ENCODE data around the gene KCNK1. TPM values are rescaled to one million over a fixed set of nuclear protein-coding genes. Genes with fewer than 3 reads are reported as not detected.

KCNK1 gene
- total and polyA plus RNA-seq, 2 of the 13 experiments (the other 11 are each of a cell fraction or from before 2014, with no cell fraction given), result not detected

DNA sequence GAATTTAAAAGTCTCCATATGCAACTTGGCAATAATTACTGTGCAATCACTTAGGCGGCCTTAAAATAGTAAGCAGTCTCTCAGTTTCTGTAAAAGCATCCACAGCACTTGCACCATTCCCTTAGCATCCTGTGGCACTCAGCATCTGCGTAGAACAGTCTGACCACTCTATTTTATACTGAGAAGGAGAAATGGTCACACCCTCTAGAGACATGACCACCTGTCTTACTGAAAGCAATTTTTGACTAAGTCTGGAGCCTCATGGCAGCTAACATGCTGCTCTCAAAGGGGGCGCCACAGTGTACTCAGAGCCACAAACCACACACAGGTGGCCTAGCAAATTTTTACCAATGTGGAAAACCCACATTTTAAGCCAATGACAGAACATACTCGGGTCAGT lies 62.0 kb downstream of the KCNK1 start (continued):
- no peak for TF ChIP-seq ZNF407 (CRISPR knock-in tag; IDR thresholded peaks at IDR 0.05; ENCODE audit: not compliant biosample characterization)
- TF ChIP-seq ZNF841 (CRISPR knock-in tag; IDR thresholded peaks at IDR 0.05; ENCODE audit: borderline replicate concordance), result no peak
- no peak for TF ChIP-seq RFX5 (IDR thresholded peaks at IDR 0.05; ENCODE audit: low read depth, low read length)
- TF ChIP-seq ZNF570 (CRISPR knock-in tag; IDR thresholded peaks at IDR 0.05; ENCODE audit: borderline replicate concordance), result no peak
- TF ChIP-seq, protein P1, sequence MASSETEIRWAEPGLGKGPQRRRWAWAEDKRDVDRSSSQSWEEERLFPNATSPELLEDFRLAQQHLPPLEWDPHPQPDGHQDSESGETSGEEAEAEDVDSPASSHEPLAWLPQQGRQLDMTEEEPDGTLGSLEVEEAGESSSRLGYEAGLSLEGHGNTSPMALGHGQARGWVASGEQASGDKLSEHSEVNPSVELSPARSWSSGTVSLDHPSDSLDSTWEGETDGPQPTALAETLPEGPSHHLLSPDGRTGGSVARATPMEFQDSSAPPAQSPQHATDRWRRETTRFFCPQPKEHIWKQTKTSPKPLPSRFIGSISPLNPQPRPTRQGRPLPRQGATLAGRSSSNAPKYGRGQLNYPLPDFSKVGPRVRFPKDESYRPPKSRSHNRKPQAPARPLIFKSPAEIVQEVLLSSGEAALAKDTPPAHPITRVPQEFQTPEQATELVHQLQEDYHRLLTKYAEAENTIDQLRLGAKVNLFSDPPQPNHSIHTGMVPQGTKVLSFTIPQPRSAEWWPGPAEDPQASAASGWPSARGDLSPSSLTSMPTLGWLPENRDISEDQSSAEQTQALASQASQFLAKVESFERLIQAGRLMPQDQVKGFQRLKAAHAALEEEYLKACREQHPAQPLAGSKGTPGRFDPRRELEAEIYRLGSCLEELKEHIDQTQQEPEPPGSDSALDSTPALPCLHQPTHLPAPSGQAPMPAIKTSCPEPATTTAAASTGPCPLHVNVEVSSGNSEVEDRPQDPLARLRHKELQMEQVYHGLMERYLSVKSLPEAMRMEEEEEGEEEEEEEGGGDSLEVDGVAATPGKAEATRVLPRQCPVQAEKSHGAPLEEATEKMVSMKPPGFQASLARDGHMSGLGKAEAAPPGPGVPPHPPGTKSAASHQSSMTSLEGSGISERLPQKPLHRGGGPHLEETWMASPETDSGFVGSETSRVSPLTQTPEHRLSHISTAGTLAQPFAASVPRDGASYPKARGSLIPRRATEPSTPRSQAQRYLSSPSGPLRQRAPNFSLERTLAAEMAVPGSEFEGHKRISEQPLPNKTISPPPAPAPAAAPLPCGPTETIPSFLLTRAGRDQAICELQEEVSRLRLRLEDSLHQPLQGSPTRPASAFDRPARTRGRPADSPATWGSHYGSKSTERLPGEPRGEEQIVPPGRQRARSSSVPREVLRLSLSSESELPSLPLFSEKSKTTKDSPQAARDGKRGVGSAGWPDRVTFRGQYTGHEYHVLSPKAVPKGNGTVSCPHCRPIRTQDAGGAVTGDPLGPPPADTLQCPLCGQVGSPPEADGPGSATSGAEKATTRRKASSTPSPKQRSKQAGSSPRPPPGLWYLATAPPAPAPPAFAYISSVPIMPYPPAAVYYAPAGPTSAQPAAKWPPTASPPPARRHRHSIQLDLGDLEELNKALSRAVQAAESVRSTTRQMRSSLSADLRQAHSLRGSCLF (CRISPR knock-in tag; IDR thresholded peaks at IDR 0.05; ENCODE audit: borderline replicate concordance), result no peak
- TF ChIP-seq RBAK (CRISPR knock-in tag; IDR thresholded peaks at IDR 0.05), result no peak
- no peak for TF ChIP-seq POGK (CRISPR knock-in tag; conservative IDR thresholded peaks at IDR 0.05)
- TF ChIP-seq ZNF138 (CRISPR knock-in tag; IDR thresholded peaks at IDR 0.05; ENCODE audit: low read depth), result no peak
- no peak for TF ChIP-seq ZFP41 (CRISPR knock-in tag; IDR thresholded peaks at IDR 0.05; ENCODE audit: borderline replicate concordance)
- TF ChIP-seq ZBTB33 (CRISPR knock-in tag; IDR thresholded peaks at IDR 0.05), result no peak
